ENCODE data around the gene MTG2.

Gene MTG2

DNA sequence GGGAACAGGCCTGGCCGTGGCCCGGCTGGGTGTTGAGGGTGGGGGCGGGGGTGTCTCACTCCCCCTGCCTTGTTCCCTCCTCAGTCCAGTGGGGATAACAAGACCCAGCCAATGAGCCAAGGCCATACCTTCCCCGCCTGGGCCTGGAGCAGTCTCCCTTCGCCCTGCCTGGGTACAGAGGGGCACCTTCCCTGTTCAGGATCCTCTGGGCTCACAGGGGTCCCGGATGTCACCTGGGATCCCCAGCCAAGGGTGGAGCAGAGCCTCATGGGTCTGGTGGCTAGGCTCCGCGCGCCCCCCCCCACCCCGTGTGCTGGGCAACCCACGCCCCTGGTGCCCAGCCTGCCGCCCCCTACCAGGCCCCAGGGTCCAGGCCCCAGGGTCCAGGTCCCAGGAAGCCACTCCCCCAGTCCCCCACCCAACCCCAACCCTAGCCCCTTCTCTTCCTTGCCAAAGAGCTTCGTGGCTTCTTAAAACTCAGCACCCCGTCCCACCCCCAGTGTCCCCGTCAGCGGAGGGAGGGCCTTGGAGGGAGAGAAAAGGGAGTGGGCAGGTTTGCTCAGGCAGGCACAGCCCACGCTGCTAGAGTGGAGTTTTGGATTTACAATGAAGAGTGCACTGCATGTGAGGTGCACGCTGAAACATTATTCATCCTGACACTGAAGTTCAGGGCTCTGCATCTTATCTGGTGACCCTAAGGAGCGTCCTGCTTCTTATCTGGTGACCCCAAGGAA is 25.4 kb downstream of the MTG2 start:
- DNase-seq, result no peak

DNA sequence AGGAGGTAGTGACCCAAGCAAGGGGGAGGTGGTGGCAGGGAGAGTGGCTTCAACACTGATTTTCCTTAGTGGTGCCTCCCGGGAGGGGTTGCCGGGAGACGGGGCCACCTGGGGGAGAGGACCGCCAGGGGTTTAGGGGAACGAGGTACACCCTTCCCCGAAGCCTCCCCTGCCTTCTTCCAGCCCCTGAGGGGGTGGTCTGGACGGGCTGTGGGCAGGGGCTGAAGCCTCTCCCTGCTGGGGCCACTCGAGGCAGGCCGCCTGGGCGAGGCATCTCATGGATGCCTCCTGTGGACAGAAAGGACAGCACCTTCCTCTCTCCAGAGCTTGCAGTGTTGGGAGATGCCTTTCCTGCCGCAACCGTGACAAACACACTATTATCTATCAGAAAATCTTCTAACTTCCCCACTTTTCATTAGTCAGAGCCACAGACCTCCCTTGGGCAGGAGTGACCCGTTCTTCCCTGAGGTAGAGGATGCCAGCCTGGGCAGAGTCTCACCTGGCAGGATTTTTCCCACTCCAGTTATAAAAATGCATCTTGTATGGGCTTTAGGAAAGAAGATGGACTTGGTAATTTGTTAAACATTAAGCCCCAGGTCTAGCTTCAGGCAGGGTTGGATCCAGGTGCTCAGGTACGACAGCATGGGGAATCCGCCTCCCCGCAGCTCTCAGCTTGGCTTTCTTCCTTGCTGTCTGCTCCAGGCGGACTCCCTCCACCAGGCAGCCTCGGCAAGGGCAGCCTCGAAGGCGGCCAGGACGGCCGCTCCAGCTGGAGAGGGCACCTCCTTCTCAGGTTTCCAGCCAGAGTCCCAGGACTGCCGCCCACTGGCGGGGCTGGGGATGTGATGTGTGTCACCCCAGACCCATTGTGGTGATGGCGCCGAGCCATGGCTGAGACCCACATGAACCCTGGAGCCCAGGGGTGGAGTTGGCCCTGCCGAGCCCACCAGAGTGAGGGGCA is 26.2 kb downstream of the MTG2 start:
- no peak for DNase-seq

DNA sequence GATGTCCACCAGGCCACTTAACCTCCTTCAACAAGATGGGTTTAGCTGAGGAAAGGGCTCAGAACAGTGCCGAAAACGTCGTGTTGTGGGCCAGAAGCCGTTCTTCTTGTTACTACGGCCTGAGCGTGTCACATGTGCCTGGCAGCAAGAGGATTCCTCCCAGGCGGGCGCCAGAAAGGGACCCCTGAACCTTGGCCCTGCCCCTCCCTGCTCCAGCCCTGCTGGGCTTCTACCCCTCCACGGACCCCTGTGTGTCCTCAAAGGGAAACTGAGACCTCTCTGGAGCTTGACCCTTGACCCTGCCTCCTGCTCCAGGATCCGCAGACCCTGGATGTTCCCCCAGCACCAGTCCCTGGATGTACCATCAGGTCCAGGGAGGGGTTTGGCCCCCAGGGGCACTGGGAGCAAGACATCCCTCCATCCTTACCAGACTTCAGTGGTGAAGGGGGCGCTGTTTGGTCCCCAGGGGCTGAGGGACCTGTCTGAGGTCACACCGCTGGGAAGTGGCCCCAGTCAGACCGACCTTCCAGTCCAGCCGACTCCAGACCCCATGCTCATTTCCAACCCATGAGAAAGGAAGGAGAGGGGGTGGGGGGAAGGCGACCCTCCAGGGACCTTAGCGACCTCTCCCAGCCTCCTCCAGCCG is 27.1 kb downstream of the MTG2 start:
- no peak for DNase-seq

DNA sequence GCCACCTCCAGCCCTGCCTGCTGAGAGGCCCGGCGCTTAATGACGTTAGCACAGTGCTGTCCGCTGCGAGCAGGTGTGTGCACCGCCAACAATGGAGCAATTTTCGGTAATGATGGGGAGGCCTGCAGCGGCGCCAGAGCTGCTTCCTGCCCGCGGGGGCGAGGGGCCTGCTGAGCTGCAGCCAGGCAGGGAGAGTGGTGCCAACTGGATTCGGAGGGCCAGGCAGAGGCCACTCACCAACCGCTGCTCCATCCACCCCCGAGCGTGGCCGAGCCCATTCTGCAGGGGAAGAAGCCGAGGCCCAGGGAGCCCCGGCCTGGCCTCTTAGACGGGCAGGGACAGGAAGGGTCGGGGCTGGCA is 27.6 kb downstream of the MTG2 start:
- no peak for DNase-seq

DNA sequence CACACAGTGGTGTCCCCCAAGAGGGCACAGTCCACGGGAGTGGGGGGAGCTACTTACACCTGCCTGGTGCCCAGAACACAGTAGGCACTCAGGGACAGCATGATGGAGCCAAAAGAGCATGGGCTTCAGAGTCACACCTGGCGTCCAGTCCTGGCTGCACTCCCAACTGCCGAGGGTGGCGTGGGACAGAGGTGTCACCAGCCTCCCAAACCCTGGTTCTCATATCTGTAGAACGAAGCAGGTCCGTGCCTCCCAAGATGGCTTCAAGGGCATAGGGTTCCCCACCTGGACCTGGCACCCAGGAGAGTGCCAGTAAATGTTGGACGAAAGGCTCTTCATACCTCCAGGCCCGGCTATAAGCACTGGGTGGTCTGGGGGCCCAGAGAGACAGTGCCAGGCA is 28.4 kb downstream of the MTG2 start:
- no peak for DNase-seq

DNA sequence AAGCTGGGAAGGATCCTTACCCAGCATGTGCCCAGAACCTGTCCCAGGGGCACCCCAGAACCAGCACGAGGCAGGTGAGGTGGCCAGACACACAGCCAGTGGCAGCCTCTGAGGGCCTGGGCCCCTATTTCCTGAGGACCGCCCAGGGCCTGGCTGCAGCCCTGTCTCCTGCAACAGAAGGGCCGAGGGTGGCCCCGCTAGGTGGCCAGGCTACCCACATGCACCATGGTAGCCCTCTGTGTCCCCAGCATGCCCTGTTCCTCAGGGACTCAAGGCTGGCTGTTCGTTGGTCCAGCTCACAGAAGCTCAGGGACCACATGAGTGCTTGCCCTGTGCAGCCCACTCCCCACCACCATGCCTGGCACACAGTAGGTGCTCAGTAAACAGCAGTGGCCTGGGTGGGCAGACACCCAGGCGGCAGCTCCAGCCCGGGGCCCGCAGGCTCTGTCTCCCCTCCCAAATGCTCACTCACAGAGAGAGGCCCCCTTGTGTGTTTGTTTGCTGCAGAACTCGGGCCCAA is 29.0 kb downstream of the MTG2 start:
- no peak for DNase-seq

DNA sequence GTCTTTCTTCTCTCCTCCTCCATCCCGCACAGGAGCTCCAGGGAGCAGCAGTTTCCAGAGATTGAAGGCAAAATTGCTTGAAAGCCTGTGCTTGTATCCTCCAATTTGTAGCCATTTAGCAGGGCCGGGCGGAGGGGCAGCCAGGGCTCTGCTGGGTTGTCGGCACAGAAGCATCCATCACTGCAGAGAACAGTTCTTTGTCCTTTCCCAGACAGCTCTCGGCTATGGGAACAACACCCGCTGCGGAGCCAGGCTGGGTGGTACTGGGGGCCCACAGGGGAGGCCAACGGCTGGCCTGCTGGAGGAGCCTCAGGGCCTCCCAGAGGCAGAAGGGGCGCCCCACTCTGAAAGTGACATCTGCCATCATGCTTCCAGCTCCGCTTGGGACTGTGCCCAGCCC is 29.5 kb downstream of the MTG2 start:
- DNase-seq, result no peak

DNA sequence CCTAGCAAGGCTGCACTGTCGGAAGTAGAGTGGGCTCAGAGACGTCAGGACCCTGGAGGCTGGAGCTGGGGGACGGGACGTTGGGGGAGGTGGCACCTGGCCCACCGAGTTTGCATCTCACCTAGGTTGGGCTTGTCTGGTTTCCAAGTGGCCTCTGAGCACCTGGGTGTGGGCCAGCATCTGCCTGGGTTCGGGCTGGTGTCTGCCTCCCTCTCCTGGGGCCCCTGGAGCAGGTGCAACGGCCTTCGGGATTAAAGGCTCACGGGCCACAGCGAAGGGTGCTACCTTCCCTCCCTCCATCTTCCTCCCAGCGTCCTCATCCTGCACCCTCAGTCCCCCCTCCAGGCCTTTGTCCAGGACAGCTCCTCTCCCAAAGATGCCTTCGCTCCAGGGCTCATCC is 31.2 kb downstream of the MTG2 start:
- no peak for DNase-seq

DNA sequence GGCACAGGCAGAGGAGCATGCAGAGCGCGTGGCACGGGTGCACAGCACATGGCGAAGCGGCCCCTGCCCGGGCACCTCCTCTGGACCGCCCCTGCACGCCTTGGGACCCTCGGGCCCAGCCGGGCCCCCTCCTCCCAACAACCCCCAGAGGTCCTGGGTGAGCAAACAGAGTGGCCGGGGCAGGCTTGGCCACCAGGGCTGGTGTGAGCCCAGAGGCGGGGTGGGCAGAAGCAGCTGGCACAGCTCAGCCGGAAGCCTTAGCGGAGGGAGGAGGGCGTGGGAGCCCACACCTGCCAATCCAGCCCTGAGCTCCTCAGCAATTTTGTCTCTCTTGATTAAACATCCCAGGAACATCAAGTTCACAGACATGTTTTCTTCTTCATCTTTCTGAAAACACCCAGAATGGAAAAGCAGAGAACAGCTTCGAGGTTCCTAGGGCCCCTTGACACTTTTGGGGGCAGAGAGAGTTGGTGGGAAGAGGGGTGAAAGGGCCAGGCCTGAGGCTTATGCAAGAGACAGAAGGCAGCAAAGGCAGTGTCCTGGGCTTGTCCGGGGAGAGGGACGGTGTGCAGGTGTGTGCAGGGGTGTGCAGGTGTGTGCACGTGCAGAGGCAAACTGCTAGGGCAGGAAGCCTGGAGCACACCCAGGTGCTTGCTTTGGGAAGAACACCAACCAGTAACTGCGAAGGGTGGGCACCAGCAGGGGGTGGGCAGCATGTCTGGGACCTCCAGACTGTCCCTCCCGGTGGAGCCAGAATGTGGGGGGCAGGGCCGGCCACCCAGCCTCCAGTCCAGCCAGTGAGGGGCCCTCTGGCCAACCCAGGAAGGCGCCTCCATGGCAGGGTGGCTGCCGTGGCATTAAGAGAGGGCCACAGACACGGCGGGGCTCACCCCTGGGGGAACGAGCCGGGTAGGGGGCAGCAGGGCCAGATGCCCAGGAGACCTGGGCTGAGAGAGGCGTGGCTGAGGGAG is 32.5 kb downstream of the MTG2 start:
- DNase-seq, result no peak

DNA sequence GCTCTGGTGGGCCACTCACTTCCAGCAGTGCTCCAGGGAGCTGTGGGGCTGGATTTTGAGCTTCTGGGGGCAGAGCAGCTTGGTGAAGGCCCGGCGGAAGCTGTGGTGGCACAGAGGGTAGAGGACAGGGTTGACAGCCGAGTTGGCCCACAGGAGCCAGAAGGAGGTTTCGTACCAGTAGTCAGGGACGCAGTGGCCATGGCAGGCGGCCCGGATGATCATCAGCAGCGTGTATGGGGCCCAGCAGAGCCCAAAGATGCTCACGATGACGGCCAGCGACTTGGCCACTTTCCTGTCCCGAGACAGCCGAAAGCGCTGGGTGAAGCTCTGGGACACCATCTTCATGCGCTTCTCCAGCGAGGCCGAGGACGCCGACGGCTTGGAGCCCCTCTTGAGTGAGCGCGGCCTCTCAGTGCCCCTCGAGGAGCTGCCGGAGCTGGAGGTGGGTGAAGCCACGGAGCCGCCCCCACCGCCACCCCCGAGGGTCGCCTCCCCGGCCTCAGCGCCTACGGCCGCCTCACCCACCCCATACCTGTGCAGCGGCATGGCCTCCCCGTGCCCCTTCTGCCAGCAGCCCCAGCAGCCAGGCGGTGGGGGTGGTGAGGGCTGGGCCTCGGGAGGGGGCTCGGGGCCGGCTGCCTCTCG is 33.3 kb downstream of the MTG2 start:
- DNase-seq, result no peak

DNA sequence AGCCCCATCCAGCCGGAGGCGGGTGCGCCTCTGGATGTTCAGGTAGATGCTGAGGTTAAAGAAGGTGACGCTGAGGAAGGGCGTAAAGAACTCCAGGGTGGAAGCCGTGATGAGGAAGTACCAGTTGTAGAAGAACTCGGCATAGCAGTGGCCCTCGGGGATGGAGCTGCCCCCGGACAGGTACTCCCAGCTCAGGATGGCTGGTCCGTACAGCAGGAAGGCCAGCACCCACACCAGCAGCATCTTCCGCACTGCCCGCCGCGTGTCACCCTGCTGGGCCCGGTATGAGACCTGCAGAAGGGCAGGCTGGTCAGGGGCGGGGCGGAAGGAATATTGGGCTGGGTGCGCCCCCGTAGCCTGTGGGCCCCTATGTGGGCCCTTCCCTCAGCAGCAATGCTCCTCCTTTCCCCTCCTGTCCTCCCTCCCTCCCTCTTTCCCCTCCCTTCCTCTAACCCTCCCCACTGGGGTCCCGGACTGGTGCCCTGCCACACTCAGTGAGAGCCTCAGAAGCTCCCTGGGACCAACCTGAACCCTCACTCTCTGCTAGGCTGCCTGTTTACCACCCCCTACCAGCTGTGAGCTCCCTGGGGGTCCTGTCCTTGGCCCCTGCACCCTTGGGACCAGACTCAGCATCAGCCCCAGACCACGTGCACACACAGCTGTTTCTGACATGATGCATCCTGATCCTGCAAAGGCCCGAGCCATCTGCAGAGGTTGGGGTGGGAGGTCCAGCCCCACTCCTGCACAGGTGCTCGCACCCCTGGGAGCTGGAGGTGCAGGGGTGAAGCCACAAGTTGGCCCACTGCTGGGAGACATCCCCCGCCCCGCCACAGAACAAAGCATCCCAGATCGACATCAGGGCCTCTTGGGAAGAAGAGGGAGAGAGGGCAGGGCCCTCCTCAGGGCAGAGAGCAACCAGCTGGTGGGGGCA is 34.1 kb downstream of the MTG2 start:
- DNase-seq, result no peak

DNA sequence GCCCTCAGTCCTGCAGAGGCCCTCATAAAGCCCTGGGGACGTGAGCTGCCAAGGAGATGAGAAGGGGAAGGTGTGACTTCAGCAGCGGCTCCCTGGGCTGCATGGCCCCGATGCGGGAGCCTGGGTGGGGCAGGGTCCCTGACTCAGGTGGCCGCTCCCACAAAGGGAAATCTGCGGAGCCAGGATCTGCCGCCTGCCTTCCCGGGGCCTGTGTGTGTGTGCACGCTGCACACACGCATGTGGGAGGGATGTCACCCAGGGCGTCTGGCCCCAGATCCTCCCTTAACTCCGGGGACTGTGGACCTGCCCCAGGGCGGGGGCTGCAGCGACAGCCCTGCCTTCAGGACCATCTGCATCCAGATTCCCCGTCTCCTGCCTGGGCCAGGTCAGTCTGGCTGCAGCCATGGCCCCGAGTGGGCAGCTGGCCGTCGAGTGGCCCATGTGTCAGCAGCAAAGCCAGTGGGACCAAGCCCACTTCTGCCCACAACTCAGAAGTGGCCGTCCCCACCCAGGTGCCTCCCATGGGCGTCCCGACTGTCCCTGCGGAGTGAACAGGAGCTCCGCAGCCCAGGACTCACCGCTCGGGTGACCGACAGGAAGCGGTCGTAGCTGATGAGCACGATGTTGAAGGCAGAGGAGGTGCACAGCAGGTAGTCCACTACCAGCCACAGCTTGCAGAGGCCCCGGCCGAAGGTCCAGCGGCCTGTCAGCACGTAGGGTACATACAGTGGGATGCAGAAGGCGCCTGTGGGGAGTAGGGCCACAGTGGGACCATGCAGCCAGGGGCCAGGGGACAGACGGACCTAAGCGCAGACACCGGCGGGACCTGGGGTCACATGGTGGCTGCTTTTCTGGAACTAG is 35.3 kb downstream of the MTG2 start:
- no peak for DNase-seq

DNA sequence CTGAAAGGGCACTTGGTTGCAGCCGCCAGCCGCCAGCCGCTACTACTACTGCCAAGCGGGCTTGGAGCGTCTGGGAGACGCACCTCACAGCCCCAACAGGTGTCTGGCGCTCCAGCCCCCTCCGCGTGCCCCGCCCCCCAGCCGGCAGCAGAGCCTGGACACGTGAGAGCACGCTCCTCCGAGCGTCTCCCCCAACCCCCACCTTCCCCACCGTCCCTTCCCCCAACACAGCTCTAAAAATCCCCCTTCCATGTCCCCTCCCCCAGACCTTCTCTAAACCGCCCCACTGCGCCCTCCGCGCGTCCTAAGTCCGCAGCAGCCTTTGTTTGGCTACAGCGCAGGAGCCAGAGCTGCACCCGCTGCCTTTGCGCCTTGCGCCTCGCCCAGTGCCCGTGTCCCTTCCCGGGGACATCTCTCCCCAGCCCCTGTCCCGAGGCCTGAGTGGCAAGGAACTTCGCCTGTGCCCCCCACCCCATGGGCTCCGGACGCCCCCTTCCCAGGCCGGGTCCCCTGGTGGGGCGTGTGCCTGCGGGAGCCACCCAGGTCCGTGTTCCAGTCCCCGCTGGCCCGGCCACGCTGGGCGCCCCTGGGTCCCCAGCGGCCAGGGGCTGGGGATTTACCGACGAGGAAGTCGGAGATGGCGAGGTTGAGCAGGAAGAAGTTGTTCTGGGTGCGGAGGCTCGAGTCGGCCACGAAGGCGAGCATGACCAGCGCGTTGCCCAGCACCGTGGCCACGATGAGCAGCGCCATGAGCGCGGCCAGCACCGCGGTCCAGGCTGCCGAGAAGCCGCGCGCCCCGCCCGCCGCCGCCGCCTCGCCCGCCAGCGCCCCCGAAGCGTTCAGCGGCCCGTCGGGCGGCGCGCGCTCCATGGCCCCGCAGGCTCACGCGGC is 36.5 kb downstream of the MTG2 start:
- DNase-seq, result no peak

DNA sequence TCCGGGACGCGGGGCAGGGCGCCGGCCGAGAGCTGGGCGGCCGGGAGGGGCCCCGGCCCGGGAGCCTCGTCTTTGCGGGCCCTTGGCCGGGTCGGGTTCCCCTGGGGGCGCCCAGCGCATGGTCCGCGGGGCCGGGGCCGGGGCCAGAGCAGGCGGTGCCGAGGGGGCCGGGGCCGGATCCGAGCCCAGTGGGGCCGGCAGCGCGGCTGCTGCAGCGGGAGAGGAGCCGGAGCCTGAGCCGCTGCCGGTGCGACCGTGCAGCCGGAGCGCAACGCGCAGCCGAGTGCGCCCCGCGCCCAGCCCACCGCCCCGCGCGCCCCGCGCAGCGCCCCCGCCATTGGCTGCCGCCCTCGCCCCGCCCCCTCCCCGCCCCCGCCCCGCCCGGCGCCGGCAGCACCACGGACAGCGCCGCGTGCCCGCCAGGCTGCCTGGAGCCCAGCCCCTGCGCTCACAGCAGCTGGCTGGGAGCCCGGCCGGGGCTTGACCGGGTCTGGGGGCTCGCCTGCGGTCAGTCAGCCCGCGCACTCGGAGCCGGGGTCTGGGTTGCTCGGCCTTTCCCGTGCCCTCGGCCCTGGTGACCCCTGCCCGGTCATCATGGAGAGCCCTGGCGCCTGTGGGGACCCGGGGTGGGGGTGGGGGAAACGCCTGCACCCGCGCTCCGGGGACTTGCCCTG is 37.3 kb downstream of the MTG2 start, which contains the start of gene HRH3:
TSS of gene HRH3 (minus strand) at position 287 of the 674 bp plus-strand sequence. CDS start 308 bp downstream, outside the sequence.
- peak; percentile 79 for DNase-seq

DNA sequence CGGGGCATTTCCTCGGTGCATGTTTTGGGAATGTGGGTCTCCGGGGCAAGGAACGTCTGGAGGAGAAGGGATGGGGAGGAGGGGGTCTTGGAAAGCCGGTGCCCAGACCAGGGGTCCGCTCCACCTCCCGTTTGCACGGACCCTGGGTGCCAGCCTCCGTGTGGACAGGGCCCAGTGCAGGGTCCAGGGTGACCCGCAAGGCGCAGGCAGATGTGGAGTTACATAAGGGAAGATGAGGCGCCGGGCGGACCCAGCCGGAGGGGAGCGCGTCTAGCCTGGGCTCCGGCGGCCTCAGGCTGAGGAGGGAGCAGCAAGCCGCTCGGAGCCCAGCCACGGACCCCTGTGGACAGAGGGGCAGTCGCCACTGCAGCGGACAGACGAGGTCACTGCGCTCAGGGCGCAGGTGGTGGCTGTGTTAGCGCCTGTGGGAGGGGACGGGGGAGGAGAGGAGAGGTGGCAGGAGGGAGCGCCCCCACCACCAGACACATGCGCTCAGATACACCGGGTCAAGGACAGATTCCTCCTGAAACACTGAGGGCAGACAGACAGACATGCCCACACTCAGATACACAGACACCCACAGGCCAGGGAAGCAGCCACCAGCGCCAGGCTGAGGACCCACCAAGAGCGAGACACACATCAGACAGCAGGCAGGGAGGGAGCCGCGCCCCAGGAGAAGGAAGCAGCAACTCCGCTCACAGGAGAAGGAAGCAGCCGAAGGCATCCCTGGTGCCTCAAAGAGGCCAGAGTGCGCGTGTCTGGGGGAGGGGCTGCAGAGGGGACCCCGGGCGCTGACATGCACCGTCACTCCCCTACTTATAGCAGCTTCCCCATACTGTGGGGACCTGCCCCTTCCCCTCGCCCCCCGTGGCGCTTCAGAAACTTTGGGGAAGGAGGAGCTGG is 38.1 kb downstream of the MTG2 start:
- DNase-seq, result no peak

DNA sequence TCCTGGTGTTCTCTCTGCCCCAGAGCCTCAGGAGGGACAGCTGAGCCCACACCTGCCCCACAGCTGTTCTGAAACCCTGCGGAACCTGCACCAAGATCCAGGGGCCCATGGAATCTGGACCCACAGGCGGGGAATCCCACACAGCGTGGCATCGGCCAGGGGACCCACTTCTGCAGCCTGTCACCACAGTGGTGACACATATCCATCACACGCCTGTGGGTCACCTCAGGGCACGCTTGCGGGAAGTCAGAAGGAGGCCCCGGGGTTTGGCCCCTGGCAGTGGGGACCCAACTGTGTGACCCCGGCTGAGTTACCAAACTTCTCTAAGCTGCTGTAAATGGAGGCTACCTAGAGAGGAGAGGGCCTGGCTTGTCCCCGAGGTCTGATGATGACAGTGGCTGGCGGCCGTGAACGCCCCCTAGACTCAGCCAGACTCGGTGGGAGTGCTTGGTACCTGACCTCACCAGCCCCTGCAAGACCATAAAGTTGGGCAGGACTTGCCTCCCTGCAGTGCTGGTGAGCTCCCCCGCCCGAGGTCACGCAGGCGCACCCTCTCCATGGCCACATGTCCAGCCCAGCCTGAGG is 39.5 kb downstream of the MTG2 start:
- DNase-seq, result no peak
